GM19467 (cell line): ENCODE results near the gene CELF1.
"Not testable (repeated sequence)": the region's sequence is repeated elsewhere in the genome, so short reads cannot be mapped to it uniquely, and the experiment has no call there.

Experiments used
- ATAC-seq: cut with Tn5 transposase; IDR thresholded peaks from one replicate; pipeline ENCODE4 v1.9.1; 2021; ENCODE audit warnings: mild to moderate bottlenecking, moderate library complexity; ENCODE audit not compliant: unreplicated experiment

CELF1 gene

DNA sequence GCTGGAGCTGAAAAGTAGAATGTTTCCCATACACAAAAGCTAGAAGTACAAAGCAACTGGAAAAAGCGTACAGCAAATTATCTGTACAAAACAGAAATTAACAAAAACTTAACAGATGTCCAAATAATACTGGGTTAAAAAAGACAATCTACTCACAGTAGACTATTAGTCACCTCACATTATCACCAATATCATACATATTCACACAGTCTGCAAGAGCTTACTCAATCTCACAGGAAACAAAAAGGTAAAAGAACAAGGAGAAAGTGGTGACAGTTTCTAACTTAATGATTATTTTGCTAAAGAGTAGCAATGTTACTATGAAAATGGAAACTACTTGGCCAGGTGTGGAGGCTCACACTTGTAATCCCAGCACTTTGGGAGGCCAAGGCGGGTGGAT is 11.9 kb downstream of the CELF1 start:
- no peak for ATAC-seq

DNA sequence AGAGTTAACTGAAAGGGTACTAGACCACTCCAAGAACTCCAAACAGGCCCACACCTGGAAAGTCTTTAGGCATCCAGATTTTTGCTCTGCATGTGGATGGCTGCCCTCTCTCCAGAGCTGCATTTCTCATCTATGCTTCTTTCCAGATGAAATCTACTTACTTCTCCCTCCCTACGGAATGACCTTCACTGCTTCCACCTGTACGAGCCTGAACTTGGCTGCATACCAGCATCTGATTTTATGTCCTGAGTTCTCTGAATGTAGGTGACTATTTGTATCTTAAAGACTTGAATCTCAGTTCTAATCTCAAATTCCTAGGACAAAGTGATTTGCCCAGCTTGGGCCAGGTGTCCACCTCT is 13.3 kb downstream of the CELF1 start:
- no peak for ATAC-seq

DNA sequence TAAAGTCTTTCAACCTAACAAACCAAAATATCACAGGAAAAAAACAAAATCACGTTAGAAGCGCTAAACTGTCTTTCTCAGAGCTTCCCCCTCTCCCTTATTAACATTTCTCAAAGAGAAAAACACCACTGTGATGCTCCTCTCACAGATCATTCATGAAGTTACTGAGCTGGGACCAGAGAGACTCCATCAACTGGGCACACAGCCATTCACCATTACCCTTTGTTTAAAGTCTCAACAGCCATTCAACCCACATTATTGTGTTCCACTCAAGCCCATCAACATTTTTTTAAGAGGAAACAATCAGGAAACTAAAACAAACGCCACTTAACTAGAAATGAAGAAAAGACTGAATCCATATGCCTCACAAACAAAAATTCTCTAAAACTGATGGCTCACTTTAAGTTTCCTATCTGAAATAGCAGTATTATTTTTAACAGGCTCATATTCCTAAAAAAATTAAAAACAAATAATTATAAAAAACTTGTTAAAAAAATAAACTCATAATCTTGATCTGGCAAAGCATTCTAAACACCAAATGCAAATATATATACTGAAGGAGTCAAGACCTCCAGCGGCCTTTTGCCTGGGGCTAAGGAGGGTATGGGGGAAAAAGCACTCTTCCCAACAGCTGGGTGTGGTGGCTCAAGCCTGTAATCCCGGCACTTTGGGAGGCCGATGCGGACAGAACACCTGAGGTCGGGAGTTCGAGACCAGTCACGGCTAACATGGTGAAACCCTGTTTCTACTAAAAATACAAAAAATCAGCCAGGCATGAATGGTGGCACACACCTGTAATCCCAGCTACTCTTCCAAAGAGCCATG is 14.0 kb downstream of the CELF1 start:
- ATAC-seq, result no peak

DNA sequence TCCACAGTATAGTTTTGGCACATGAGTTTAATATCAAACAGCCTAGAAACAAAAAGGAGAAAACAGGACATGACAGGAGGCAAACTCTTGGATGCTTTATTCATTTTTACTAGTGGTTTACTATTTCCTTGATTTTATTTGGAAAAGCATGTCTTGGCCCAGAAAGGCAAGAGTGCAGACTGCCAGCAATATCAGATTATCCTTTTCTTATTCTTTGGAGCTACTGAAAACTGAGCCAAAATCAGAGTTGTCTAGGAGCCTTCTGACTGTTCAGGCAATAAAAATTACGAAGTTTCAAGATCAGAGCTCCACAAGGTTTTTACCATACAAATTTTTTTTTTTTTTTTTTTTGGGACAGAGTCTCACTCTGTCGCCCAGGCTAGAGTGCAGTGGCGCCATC is 16.0 kb downstream of the CELF1 start:
- ATAC-seq, result no peak

DNA sequence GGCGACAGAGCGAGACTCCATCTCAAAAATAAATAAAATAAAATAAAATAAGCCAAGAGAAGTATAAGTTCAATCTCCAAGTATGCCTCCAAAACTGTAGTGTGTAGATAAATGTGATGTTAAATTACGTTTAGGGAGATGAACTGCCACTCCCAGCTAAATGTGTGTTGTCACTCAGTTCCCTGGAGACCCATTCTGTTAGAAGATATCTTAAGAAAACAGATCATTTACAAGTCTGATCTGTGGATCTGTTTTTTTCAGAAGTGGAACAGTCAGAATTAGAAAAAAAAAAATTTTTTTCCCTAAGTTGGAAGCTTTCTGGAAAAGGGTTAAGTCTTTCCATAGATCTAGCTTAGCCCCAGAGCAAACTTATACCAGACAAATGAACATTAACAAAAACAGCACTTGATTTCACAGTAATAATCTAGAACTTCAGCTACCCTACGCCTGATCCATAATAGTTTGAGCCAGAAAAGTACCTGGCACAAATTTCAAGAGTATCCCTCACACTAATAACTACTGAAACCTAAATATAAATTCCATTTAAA is 18.2 kb downstream of the CELF1 start:
- ATAC-seq, result no peak

DNA sequence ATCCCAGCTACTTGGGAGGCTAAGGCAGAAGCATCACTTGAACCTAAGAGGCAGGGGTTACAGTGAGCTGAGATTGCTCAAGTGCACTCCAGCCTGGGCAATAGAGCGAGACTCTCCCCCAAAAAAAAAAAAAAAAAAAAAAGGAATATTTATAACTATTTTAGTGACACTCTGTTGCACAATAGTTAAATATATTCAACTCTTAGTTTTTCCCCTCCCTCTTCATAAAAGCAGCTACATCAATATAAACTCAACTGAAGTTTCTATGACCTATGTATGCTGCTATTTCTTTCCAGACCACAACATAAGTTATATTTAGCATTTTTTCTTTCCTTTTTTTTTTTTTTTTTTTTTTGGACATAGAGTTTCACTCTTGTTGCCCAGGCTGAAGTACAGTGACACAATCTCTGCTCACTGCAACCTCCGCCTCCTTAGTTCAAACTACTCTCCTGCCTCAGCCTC is 19.2 kb downstream of the CELF1 start:
- no peak for ATAC-seq

DNA sequence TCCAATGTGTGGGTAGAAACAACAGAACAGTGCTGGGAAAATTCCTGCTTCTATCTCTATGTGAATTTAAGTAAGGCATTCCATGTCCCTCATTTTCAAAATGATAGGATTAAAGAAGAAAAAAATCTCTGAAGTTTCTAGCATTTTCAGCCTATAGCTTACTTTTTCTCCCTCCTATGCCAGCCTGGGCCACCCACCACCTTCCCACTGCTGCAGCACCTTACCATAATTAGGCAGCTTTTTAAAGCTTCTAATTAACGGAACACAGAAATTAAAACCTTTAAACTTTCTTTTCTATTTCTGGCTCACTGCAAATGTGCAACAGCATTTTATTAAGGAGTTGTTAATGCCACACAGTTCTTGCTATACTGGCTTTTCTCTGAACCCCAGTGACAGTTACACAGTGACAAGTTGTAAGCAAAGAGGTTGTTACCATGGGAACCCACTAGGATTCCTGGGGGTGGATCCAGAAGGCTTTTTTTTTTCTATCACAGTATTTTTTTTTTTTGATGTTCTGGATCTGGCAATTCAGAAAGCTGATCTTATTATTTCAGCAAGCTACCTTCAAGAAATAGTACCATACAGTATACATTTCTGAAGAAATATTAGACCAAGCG is 20.2 kb downstream of the CELF1 start:
- ATAC-seq, result no peak

DNA sequence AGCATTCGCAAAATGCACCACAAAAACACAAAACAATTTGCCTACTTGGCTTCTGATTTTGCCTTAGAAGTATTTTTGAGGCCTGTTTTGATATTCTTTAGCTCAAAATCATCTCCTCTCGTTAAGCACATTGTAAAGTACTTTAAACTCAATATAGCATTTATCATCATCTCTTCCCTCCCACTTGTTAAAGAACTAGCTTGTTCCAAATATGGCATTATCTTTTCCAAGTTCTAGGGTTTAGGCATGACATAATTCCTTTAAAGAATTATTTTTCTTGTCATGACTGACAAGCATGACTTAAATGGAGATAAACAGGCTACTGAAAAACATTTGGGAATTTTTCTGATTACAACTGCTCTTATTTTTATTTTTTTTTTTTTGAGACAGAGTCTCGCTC is 21.3 kb downstream of the CELF1 start:
- ATAC-seq, result no peak

DNA sequence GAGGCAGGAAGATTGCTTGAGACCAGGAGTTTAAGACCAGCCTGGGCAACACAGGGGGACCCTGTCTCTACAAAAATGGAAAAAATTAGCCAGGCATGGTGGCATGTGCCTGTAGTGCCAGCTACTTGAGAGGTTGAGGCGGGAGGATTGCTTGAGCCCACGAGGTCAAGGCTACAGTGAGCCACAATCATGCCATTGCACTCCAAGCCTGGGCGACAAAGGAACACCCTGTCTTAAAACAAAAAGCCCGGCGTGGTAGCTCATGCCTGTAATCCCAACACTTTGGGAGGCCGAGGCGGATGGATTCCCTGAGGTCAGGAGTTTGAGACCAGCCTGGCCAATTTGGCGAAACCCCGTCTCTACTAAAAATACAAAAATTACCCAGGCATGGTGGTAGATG is 22.2 kb downstream of the CELF1 start:
- ATAC-seq, result not testable (repeated sequence)

DNA sequence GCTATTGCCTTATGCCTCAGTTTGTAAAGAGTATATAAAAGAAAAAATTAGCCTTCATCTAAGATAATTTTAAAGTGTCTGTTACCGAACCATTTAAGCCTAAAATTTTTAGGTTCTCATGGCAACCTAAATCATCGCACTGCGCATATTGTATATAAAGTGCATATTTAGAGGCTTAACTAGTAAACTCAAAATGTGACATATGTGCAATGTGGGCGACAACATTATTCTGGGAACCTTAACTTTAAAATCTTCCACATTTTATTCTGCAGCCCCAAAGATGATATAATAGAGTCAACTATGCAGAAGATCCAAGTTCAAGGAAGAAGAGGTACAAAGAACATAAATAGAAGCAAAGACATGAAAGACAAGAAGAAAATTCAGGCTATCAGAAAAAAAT is 23.0 kb downstream of the CELF1 start:
- ATAC-seq, result no peak

DNA sequence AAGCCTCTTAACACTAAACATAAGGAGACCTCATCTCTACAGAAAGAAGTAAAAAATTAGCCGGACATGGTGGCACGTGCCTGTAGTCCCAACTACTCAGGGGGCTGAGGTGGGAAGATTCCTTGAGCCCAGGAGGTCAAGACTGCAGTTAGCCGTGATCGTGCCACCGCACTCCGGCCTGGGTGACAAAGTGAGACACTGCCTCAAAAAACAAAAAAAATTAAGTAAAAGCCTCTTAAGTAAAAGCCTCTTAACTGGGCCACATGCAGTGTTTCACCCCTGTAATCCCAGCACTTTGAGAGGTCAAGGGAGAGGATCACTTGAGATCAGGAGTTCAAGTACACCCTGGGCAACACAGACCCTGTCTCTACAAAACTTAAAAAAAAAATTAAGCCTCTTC is 25.7 kb downstream of the CELF1 start:
- no peak for ATAC-seq

DNA sequence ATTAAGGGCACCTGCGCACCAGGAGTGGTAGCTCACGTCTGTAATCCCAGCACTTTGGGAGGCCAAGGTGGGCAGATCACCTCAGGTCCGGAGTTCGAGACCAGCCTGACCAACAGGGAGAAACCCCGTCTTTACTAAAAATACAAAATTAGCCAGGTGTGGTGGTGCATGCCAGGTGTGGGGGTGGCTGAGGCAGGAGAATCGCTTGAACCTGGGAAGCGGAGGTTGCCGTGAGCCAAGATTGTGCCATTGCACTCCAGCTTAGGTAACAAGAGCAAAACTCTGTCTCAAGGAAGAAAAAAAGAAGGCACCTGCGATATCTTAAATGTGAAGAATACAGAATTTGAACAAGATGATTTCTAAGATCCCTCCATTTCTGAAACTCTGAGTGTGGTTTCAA is 26.9 kb downstream of the CELF1 start:
- ATAC-seq, result not testable (repeated sequence)

DNA sequence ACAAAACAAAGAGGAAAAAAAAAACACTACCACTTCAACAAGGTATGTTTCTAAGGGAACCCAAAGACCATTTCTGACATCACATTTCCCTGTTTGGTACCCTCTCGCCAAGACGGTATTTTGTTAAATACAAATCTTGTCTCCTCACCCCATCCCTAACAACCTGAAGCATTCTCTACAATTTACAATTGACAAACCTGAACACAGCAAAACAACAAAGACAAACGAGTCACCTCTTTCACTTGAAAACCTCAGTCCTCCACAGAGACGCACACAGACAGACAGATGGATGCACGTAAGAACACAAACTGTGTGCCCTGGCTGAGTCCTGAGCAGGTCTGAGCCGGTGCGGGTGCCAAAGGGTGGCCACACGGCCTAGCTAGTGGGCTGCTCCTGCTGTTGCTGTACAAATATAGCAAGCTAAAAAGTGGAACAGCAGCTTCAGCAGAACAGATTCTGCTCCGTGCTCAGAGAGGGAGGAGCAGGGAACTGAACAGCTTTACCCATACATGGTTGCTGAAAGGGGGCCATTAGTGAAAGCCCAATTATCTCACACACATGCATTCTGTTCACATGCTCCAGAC is 28.5 kb downstream of the CELF1 start:
- no peak for ATAC-seq

DNA sequence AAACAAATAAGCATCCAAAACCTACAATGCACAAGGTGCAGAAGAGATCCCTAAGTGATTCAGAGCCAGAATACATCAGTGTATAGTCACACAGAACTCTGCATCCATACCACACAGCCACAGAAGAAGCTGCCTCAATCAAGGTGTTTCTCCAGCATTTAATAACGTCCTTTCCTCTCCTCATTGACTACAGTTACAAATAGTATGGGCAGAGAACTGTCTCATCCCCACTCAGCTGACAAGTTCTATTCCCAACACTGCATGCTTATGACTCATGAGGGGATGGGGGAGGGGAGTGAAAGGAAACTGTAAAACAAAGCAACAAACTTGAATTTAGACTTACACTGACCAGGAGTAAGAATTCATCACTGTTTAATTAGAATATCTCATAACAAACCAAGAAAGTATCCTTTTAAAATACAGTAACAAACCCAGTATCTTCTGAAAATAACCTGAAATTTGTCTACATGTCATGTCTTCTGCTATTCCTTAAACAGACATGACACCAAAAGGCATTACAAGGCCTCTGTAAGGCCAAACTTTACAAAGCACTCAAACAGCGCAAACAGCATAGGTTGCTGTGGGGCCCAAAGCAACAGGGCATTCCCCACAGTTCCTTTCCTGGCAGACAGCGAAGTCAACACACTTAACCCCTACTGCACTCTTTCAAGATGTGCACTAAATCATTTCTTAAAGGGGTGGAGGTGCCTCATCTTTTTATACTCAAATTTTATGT is 29.3 kb downstream of the CELF1 start:
- no peak for ATAC-seq

DNA sequence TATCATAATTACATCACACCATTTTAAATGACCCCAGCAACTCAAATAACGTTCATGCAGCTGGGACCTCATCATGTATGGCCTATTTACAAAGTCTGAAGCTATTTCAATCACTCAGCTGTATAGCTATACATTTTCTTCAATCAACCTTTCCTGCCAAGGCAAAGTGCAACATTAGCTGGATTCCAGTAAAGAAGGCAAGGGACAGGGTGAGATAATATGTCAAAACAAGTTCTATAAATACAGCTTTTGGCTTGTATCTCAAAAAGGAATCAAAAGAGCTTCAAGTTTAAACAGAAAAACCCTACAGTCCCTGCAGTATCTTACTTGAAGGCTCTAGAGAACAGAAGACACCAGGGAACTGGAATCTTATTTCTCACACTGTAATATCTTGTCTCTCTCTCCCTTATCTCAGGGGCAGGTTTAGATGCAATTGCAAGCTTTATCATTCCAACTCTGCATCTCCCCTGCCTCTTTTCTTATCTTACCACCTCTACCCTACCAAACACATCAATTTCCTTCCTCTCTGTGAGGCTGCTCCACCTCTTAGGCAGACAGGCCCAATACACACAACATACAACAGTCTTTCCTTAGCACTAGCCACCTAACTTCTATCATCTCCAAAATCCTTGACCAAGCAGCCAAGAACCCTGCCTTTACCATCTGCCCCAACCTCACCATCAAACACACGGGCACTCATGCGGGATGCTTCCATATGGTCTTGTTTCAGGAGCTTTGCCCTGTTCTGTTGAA is 34.5 kb downstream of the CELF1 start:
- no peak for ATAC-seq

DNA sequence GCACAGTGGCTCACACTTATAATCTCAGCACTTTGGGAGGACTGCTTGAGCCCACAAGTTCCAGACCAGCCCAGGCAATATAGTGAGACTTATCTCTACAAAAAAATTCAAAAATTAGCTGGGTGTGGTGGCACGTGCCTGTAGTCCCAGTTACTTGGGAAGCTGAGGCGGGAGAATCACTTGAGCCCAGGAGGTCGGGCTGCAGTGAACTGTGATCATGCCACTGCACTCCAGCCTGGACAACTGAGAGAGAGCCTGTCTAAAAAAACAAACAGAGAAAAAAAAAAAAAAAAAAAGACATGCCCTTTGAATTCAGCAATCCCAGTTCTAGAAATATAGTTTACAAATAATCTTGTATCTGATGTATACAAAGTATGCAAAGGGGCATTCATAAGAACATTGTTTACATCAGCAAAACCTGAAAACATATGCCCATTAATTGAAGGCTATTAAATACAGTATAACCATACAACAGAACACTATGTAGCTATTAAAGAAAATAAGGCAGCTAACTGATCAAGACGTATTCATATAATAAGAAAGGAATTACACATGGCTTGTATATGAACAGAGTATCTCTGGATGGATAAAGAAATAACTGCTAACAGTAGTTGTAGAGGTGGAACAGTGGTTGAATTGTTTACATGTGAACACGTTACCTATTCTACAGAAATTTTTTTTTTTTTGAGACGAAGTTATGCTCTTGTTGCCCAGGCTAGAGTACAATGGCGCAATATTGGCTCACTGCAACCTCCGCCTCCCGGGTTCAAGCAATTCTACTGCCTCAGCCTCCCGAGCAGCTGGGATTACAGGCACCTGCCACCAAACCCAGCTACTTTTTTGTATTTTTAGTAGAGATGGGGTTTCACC is 35.7 kb downstream of the CELF1 start:
- ATAC-seq, result no peak

DNA sequence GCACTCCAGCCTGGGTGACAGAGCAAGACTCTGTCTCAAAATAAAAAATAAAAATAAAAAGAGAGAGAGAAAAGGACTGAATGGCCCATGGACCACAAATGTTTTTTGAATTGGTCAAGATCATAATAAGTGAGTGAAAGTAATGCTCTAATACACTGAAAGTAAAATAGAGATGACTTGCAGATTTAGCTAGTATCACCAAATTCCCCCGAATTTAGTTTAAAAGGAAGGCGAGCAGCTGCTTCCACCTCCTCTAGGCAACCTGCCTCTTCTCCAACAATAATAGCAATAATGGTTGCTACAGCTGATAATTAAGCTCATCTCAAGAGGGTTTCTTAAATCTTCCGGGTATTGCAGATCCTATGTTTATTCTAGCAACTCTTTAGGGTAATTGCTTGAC is 36.8 kb downstream of the CELF1 start:
- ATAC-seq, result no peak

DNA sequence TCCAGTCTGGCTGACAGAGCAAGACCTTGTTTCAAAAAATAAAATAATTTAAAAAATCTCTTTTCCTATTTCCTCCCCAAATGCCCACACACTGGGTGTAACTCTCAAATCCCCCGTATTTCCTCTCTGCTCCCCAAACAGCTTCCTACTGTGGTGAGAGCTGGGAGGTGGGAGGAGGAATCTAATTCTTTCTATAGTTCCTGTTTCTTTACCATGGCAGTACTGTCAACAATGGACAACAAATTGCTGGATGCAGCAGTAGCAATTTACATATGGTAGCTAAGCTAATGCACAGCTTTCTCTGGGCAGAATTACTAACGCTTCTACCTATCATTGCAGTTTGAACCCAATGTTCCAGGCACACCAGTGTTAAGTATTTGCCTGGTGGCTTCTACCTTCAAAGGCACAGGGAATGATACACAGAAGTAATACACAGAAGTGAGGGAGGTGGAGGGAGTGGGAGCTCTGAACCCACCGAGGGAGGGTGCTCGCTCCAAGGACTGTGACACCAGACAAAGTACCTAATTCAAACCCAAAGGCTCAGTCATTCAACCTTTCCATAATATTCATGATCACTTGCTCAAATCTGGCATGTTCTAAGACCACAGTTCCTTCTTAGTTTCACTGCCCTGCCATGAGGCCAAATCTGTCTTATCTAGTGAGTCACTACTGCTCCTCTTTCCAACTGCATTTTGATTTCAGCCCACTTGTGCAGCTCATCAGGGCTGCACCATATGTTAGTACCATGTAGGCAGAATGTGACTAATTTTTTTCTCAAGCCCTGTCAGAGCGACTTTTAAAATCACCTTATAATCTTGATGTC is 37.9 kb downstream of the CELF1 start:
- ATAC-seq, result no peak

DNA sequence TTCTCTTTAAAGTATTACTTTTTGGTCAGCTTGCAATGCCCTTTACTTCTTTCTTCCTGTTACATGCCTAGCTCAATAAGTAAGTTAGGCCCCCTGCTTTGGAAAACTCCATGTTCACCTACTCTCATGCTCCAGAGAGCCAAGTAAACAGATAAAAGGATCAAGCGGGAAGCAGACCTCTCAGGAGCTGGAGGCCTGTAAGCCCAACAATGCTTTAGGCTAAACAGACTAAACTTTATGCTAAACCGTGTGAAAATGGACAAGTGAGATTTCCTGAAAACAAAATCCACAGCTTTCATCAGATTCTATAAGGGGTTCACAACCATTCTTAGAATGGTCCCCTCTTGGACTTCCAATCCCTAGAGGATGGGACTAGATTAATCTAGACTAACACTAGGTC is 40.2 kb downstream of the CELF1 start:
- ATAC-seq, result no peak
